Loucy (cell line): ENCODE measurements around the gene AGPAT3.

ENCODE experiments used
- H2AFZ ChIP-seq: fragments of 200-600 bp; sonication (generic); 2 replicates; pipeline ENCODE4 v1.6.0; 2016; ENCODE audit warnings: antibody characterized with exemption, mild to moderate bottlenecking, low read length, moderate library complexity
- H3F3A ChIP-seq: fragments of 200-600 bp; 2 replicates; pipeline ENCODE4 v1.6.0; 2016; ENCODE audit warnings: antibody characterized with exemption, low read depth, mild to moderate bottlenecking
- H3K27me3 ChIP-seq: fragments of 200-600 bp; sonication (generic); 2 replicates; pipeline ENCODE4 v1.6.1; 2014; ENCODE audit warnings: low read length, mild to moderate bottlenecking; ENCODE audit not compliant: insufficient read depth, poor library complexity, severe bottlenecking
- H3K36me3 ChIP-seq: fragments of 200-600 bp; sonication (generic); 2 replicates; pipeline ENCODE4 v1.6.1; 2016; ENCODE audit warnings: low read length; ENCODE audit not compliant: insufficient read depth
- H3K4me1 ChIP-seq: fragments of 200-600 bp; sonication (generic); 2 replicates; pipeline ENCODE4 v1.5.1; 2014; ENCODE audit warnings: low read length, mild to moderate bottlenecking; ENCODE audit not compliant: insufficient read depth, poor library complexity, severe bottlenecking
- H3K4me2 ChIP-seq: fragments of 200-600 bp; sonication (generic); 2 replicates; pipeline ENCODE4 v1.6.0; 2014; ENCODE audit warnings: antibody characterized with exemption, low read length, low read depth, mild to moderate bottlenecking; ENCODE audit not compliant: poor library complexity, severe bottlenecking
- H3K4me3 ChIP-seq: fragments of 200-600 bp; sonication (generic); 2 replicates; pipeline ENCODE4 v1.5.1; 2014; ENCODE audit warnings: low read length, mild to moderate bottlenecking, mixed read lengths; ENCODE audit not compliant: poor library complexity, severe bottlenecking
- H3K79me2 ChIP-seq: fragments of 200-600 bp; sonication (generic); 2 replicates; pipeline ENCODE4 v1.6.1; 2014; ENCODE audit warnings: low read length; ENCODE audit not compliant: insufficient read depth
- H3K9ac ChIP-seq: fragments of 200-600 bp; sonication (generic); 2 replicates; pipeline ENCODE4 v1.6.0; 2014; ENCODE audit warnings: mild to moderate bottlenecking, low read depth, low read length, moderate library complexity; ENCODE audit not compliant: poor library complexity, severe bottlenecking
- H3K9me2 ChIP-seq: fragments of 200-600 bp; sonication (generic); replicated peaks from 2 replicates; pipeline ENCODE4 v1.6.1; 2016; ENCODE audit warnings: low read depth, low read length, mixed read lengths
- H3K9me3 ChIP-seq: fragments of 200-600 bp; sonication (generic); 2 replicates; pipeline ENCODE4 v1.6.1; 2014; ENCODE audit warnings: mild to moderate bottlenecking, antibody characterized with exemption, low read length, low read depth; ENCODE audit not compliant: insufficient read depth
- H4K20me1 ChIP-seq: fragments of 200-600 bp; sonication (generic); 2 replicates; pipeline ENCODE4 v1.6.0; 2014; ENCODE audit warnings: antibody characterized with exemption, low read length, mild to moderate bottlenecking; ENCODE audit not compliant: insufficient read depth, poor library complexity, severe bottlenecking
- EZH2phosphoT487 ChIP-seq: fragments of 200-600 bp; IDR thresholded peaks from 2 replicates; pipeline ENCODE4 v1.6.1; 2018; ENCODE audit warnings: antibody characterized with exemption, mild to moderate bottlenecking, moderate library complexity, borderline replicate concordance
- TF ChIP-seq, protein P1 (sequence below): fragments of 200-600 bp; sonication (generic); conservative IDR thresholded peaks from 2 replicates; pipeline ENCODE4 v1.5.1; 2014; ENCODE audit warnings: mild to moderate bottlenecking, antibody characterized with exemption, low read length

The AGPAT3 gene

GRCh38 chr21:44027607-44028286 is 162.7 kb downstream of the AGPAT3 start:
- no peaks in the 10 kb centered on the region for H3K9me2 ChIP-seq
- no peak overlapping the region for H3K4me2 ChIP-seq
- H3K9ac ChIP-seq, result no peak overlapping the region
- no peaks in the 10 kb centered on the region for H3F3A ChIP-seq
- H3K79me2 ChIP-seq, result peaks cover 100% of the 10 kb centered on the region
- no peaks in the 10 kb centered on the region for H3K9me3 ChIP-seq
- TF ChIP-seq, protein P1, sequence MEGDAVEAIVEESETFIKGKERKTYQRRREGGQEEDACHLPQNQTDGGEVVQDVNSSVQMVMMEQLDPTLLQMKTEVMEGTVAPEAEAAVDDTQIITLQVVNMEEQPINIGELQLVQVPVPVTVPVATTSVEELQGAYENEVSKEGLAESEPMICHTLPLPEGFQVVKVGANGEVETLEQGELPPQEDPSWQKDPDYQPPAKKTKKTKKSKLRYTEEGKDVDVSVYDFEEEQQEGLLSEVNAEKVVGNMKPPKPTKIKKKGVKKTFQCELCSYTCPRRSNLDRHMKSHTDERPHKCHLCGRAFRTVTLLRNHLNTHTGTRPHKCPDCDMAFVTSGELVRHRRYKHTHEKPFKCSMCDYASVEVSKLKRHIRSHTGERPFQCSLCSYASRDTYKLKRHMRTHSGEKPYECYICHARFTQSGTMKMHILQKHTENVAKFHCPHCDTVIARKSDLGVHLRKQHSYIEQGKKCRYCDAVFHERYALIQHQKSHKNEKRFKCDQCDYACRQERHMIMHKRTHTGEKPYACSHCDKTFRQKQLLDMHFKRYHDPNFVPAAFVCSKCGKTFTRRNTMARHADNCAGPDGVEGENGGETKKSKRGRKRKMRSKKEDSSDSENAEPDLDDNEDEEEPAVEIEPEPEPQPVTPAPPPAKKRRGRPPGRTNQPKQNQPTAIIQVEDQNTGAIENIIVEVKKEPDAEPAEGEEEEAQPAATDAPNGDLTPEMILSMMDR, result no peak
- TF ChIP-seq EZH2phosphoT487, result no peak
- H3K4me1 ChIP-seq, result peaks cover 24% of the 10 kb centered on the region
- H3K36me3 ChIP-seq, result peaks cover 6% of the 10 kb centered on the region; the same call in 1 of the 2 replicates
- no peaks in the 10 kb centered on the region for H3K27me3 ChIP-seq
- peaks cover 65% of the 10 kb centered on the region for H4K20me1 ChIP-seq
- no peak overlapping the region for H2AFZ ChIP-seq
- no peak overlapping the region for H3K4me3 ChIP-seq

GRCh38 chr21:44028287-44028659 is 163.2 kb downstream of the AGPAT3 start:
- no peak overlapping the region for H3K4me3 ChIP-seq
- peaks cover 97% of the 10 kb centered on the region for H3K79me2 ChIP-seq
- no peak overlapping the region for H3K9ac ChIP-seq
- H3K4me2 ChIP-seq, result no peak overlapping the region
- H3K27me3 ChIP-seq, result no peaks in the 10 kb centered on the region
- H3F3A ChIP-seq, result no peaks in the 10 kb centered on the region
- H3K36me3 ChIP-seq, result peaks cover 11% of the 10 kb centered on the region
- H3K9me3 ChIP-seq, result no peaks in the 10 kb centered on the region
- H2AFZ ChIP-seq, result no peak overlapping the region
- H3K9me2 ChIP-seq, result no peaks in the 10 kb centered on the region
- H4K20me1 ChIP-seq, result peaks cover 65% of the 10 kb centered on the region
- TF ChIP-seq, protein P1, result no peak
- no peak for TF ChIP-seq EZH2phosphoT487
- H3K4me1 ChIP-seq, result peaks cover 24% of the 10 kb centered on the region

GRCh38 chr21:44029460-44030087 is 164.6 kb downstream of the AGPAT3 start:
- H3K9me2 ChIP-seq, result no peaks in the 10 kb centered on the region
- H3K4me1 ChIP-seq, result peaks cover 24% of the 10 kb centered on the region
- H4K20me1 ChIP-seq, result peaks cover 54% of the 10 kb centered on the region
- H3K4me2 ChIP-seq, result no peak overlapping the region
- no peaks in the 10 kb centered on the region for H3F3A ChIP-seq
- H3K79me2 ChIP-seq, result peaks cover 84% of the 10 kb centered on the region
- H3K9ac ChIP-seq, result no peak overlapping the region
- no peak for TF ChIP-seq EZH2phosphoT487
- TF ChIP-seq, protein P1, result no peak
- H3K4me3 ChIP-seq, result no peak overlapping the region
- H2AFZ ChIP-seq, result no peak overlapping the region
- H3K27me3 ChIP-seq, result no peaks in the 10 kb centered on the region
- H3K9me3 ChIP-seq, result no peaks in the 10 kb centered on the region
- H3K36me3 ChIP-seq, result peaks cover 21% of the 10 kb centered on the region
